Measurements from ENCODE around the gene RAET1E.
"Not testable (repeated sequence)": the region's sequence is repeated elsewhere in the genome, so short reads cannot be mapped to it uniquely, and the experiment has no call there.

Gene RAET1E

DNA sequence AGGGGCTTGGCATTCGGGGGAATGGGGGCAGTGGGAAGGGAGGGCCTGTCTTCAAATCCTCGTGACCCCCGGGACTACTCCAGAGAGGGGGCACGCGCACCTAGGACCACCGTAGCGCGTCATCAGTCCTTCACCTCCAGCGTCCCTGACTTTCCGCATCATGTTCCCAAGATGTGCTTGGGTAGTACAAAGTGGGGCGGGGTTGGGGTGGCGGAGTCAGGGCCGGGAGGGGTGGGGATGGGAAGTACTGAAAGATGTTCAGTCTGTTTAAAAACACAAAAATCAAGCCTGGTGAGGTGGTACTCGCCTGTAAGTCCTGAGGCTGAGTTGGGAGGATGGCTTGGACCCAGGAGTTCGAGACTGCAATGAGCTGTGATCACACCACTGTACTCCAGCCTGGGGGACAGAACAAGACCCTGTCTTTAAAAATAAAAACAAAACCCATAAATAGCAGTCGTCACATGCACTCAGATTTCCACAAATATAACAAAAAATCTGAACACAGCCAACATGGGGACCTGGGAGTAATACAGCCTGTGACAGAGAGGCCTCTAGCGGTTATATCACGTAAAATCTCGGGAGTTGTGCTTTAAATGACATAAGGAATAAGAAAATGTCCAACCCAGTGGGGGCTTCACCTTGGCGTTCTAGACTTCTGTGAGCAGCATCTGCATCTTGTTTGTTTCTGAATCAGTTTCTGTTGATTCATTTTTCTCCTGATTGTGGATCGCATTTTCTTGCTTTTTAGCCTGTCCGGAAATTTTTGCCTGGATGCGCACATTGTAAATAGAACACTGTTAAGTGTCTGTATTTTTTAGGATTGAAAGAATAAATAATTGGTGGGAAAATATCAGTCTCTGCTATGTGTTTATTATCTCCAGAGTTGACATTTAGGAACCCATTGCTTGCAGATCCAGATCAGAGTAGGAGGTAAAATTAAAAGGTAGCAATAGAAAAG, 33.1 kb downstream of the RAET1E start:
- DNase-seq: peak in 4 of 10 donors; percentile 24 to 84 (median 32)
- intact Hi-C loops (cut with DNase I): loop anchor here (1.0 to 5.0 kb wide), 4 partner anchors 31 to 298 kb away; partner anchors contain the start of genes GINM1, LATS1 and RAET1G

DNA sequence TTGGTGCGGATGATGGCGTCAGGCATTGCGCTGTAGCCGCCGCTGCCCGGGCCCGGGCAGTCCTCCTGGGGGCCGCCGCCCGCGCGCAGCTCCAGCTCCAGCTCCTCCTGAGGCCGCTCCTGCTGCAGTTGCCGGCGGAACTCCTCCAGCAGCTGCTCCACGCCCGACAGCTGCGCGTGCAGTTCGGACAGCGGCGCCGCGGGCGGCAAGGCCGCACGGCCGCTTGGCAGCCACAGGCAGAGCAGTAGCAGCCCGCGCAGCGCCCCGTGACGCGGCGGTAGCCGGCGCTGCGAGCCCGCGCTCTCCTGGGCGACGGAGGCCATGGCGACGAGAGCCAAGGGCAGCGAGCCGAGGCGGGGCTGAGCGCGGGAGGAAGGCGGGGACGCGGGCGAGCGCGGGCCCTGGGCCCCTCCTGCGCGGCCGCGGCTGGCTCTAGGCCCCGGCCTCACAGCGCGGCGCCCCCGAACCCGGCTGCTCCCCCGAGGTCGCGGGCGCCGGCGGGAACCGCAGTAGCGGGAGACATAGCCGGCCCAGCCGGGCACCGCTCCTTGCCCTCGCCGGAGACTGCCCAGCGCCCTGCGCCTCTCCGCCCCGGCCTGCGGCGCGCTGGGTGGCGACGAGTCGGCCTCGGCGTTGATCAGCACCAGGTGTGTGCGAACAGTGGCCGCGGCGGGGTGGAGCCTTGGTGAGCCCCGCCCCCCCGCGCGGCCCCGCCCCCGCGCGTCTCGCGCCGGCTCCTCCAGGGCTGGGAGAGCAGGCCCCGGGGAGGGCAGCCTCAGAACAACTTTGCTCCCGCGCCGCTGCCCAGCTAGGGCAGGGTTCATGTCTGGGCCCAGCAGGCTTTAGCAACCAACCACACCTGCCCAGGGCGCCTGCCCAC, 34.0 kb downstream of the RAET1E start, which contains the start of gene LRP11:
Gene LRP11 (minus strand): TSS at position 662 of the 880 bp plus-strand sequence. CDS start 339 bp downstream, at position 323.
- DNase-seq: peak; percentile 71 to 98 (median 88)
- intact Hi-C loops (cut with DNase I): loop anchor here (2.0 to 5.0 kb wide), 3 partner anchors 59 to 297 kb away; partner anchors contain the start of genes GINM1, LATS1 and RAET1G

DNA sequence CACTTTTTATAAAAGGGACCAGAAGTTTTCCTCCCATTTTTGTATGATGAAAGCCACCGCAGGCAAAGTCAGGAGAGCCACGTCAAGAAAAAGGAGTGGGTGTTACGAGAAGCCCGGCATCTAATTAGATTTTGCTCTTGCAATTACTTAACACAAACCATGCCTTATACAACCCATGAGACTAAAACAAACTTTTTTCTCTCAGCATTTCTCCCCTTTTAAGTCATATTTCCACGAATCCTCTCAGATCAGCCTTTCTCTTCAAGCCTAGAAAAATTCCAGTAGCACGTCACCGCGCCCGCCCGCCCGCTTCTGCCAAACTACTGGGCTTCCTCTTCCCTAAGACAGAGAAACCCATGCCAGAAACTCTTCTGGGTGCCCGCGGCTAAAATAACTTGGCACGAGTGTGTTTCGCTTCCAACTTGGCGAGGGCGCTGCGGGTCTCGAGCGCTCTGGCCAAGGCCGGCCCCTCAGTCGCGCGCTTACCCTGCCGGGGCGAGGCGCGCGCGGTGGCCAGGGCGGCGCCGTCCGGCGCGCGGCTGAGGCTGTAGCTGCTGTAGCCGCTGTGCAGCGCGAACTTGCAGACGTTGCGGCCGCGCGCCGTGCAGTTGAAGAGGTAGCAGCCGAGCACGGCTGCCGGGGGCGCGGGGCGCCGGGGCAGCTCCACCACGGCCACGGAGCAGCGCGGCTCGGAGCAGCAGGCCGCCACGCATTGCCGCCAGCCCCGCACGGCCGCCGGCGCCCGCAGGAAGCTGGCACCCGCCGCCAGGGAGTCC, 34.8 kb downstream of the RAET1E start:
- peak; percentile 41 to 95 (median 66) for DNase-seq
- intact Hi-C loops (cut with DNase I): loop anchor here (5.0 kb wide), 2 partner anchors 146 to 296 kb away; partner anchors contain the start of genes GINM1 and LATS1

DNA sequence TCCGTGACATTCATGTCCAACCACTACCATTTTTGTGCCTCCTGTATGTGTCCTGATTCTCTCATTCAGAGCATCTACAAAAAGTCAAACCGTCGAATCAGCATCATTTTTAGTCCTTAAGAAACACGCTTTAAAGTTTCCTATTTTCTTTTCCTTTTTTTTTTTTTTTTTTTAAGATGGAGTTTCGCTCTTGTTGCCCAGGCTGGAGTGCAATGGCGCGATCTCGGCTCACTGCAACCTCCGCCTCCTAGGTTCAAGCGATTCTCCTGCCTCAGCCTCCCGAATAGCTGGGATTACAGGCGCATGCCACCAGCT, 35.5 kb downstream of the RAET1E start:
- intact Hi-C loops (cut with DNase I): loop anchor here (5.0 kb wide), 2 partner anchors 145 to 295 kb away; partner anchors contain the start of genes GINM1 and LATS1
- not testable (repeated sequence) for DNase-seq

DNA sequence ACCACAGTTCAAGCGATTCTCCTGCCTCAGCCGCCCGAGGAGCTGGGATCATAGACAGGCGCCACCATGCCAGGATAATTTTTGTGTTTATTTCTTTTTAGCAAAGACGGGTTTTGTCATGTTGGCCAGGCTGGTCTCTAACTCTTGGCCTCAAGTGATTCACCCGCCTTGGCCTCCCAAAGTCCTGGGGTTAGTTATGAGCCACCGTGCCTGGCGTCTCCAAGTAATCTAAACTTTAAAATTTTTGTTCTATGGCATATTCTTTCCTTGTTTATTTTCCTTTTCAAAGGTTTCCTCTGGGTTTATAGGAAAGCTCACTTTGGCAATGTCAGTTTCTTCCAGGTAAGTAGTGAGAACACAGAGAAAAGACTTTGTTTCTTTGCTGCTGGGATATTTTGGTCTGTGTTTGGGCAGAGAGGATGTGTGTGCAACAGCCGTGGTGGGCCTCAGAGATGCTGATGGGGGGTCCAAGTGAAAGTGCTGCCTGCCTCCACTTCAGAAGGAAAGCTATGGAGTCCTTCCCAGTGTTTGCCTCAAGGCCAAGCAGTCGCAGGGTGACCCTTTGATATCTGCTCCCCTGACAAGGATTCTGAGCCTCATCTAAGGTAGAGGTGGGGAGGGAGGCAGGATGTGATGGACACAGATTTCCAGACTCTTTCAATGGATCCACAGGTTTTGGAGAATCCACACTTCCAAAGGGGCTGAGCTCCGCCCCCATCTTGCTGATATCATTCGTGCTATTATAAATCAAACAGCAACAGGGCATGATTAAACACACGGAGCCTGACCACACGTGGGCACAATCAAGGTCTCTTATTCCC, 36.1 kb downstream of the RAET1E start:
- intact Hi-C loops (cut with DNase I): loop anchor here (5.0 kb wide), 2 partner anchors 145 to 295 kb away; partner anchors contain the start of genes GINM1 and LATS1

DNA sequence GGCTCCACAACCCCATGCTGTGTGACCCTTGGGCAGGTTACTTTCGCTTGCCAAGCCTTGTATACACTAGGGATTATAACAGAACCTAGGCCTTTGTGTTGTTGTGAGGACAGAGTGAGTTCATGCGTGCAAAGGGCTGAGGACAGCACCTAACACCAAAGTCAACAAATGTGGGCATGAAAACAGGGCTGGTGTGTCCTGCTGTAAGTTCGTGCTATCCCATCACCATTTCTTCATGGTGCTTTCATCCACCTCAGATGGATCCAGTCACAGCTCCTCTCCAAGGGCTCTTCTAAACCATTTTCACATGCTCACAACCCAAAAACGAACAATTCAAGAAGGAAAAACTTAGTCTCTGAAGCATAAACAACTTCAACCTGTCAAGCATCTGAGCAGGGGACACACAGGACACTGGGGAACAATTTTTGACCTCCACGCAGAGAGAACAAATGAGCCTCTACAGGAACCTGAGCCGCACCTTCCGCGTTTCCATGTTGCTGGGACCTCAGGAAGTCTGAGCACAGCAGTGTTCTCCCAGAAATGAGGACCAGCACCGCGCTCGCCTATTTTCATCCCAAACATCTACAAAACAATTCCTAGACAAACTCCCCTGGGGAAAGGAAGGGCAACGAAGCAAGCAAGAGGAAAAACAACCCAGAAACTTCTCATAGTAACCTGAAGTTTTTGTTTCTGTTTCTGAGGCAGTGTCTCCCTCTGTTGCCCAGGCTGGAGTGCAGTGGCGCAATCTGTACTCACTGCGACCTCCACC, 36.9 kb downstream of the RAET1E start:
- no peak for DNase-seq
- intact Hi-C loops (cut with DNase I): loop anchor here (5.0 kb wide), 2 partner anchors 144 to 294 kb away; partner anchors contain the start of genes GINM1 and LATS1

More for the DNA sequence above, 36.1 kb downstream of the RAET1E start:
- DNase-seq: no peak

DNA sequence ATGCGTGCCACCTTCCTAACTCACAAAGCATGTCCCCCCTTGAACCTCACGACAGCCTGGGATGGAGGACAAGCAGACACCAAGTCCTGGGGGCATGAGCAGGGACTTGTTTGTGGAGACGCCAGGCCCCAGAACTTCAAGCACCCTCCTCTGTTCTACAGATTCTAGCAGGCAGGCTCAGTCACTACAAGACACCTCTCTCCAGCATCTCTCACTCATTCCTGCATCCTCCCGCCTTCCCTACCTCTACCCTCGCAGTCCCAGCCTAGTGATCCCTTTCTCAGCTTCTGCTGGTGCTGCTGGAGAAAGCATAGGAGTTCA, 37.4 kb downstream of the RAET1E start:
- no peak for DNase-seq
- intact Hi-C loops (cut with DNase I): loop anchor here (5.0 kb wide), 2 partner anchors 143 to 293 kb away; partner anchors contain the start of genes GINM1 and LATS1

DNA sequence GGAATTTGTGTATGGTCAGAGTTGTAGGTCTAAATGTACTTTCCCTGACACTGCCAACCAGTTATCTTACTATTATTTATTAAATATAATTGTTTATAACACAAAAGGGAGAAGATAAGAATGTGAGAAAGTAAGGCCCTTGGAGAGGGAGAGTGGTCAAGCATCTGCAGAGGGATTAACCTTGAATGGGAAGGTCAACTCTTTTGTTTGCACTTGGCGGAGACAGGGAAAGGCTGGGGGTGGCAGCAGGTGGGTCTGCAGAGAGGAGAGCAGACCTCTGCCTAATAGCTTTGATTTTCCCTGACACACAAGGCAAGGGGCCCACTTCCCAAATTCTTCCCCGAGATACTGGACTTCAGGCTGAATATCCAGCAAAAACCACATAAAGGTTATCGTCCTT, 38.0 kb downstream of the RAET1E start:
- no peak for DNase-seq
- intact Hi-C loops (cut with DNase I): loop anchor here (5.0 kb wide), 2 partner anchors 143 to 293 kb away; partner anchors contain the start of genes GINM1 and LATS1

DNA sequence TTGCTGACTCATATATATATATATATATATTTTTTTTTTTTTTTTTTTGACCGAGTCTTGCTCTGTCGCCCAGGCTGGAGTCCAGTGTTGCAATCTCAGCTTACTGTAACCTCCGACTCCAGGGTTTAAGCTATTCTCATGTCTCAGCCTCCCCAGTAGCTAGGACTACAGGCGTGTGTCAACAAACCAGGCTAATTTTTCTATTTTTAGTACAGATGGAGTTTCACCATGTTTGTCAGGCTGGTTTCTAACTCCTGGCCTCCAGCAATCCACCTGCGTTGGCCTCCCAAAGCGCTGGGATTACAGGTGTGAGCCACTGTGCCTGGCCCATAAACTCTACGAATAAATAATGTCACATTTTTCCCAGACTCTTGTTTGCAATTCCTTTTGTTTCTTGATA, 38.5 kb downstream of the RAET1E start:
- DNase-seq: no peak
- intact Hi-C loops (cut with DNase I): no loop called here

DNA sequence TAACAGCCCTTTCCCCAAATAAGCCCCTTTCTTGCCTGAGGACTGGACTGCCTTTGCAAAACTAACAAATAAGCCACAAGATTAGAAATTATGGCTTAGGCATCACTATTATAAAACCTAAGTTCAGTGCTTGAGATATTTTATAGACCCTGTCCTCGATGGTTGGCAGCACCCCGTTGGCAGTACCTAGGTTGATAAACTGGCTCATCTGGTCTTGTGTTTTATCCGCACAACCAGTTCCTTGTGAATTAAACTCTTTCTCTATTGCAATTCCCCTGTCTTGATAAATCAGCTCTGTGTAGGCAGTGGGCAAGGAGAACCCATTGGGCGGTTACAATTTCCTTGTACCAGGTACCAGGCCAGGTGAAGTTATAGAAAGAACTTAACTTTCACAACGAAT, 40.4 kb downstream of the RAET1E start:
- no peak for DNase-seq

DNA sequence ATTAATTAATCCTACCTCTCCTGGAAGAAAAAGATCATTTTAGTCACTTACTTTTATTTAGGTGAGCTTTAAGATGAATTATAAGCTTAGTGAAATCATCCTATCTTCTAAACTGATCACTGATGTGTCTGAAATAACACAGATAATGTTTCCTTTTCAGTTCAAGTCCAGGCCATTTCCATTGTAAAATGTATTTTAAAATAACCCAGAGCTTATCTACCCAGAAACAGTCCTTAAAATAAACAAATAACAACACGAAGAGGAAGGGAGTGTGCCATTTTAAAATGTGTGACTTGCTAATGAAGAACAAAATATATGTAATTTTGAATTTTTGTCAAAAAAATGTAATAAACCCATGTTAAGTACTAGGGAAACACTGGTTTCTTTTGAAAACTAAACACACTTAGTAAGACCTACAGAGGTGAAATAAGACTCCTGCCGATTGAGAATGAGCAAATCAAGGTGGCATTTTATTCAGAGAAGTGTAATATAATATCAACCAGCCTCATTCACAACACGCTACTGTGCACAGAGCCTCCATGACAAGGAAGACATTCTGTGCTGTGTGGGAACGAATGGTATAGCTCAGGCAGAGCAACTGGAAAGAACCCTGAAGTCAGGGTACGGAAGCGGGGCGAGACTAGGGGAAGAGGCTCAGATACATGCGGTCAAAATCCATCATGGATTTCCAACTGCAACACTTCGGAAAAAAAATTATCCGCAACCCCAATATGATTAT, 41.5 kb downstream of the RAET1E start:
- intact Hi-C loops (cut with DNase I): no loop called here
- DNase-seq: no peak

More for the DNA sequence above, 40.4 kb downstream of the RAET1E start:
- intact Hi-C loops (cut with DNase I): no loop called here

DNA sequence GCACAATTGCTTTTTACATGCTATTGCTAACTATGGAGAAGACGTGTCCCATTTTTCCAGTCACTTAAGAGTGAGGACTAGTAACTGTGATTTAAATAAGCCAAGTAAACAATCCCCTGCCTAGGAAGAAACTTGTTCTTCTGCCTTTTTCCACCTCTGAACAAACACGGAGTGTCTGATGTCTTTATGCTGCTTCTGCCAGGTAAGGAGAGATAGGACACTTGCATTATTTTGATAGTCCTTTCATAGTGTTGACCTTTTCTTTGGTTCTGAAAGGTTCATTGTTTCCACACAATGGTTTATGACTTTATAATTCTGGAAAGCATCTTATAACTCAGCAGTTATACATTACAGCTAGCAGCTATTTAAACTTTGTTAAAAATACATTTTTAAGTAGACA, 42.2 kb downstream of the RAET1E start:
- intact Hi-C loops (cut with DNase I): no loop called here
- no peak for DNase-seq

DNA sequence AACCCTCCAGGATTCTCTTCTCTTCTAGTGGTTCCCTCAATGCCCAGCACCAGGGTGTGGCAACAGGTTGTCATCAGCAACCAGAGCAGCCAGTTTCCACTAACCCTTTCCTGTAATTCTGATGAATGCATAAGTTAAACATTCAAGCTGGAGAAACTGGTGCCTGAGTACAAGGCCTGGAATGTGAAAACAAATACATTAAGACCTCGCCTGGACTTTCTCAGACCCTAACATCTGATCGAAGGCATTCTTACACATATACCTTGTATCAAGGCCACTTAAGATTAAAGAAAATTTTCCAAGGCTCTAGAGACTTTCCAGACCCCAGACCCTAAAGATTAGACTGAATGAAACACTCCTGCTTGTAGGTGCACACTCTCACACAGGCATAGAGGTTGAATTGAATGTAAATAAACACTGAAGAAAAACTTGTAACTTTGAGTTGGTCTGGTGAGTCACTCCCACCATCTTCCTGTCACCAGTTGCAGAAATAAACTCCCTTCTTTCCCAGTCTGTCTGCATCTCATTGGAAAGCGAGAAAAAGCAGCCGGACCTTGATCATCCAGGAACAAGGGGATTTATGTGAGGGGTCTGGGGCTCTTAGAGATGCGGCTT, 42.8 kb downstream of the RAET1E start:
- intact Hi-C loops (cut with DNase I): no loop called here

DNA sequence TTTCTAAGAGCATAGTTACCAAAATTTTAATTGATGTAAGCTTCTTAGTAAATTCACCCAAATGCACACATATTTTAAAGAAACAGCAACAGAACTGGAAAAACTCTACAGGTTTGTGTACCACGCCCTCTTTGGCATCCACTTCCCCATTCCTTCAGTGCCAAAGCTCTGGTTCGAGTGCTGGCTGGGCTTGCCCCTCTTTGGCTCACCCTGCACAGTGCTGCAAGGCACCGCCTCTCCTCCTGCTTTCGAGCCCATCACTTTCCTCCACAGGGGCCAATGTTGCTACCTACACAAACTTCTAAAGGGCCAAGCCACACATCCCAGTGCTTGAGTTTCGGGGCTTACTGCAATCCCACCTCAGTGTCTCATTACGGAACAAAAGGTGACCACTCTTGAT, 43.4 kb downstream of the RAET1E start:
- no peak for DNase-seq
- intact Hi-C loops (cut with DNase I): no loop called here

More for the DNA sequence above, 42.8 kb downstream of the RAET1E start:
- no peak for DNase-seq

DNA sequence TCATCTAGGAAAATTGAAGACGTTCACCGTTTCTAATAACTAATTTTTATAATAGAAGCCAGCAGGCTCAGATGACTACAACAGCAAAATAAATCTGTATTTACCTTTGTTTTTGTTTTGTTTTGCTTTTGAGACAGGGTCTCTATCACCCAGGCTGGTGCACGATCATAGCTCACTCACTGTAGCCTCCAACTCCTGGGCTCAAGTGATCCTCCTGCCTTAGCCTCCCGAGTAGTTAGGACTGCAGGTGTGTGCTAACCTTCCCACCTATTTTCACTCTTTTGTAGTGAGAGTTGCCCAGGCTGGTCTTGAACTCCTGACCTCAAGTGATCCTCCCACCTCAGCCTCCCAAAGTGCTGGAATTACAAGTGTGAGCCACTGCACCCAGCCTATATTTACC, 43.9 kb downstream of the RAET1E start:
- DNase-seq; intact Hi-C loops (cut with DNase I): not testable (repeated sequence)

DNA sequence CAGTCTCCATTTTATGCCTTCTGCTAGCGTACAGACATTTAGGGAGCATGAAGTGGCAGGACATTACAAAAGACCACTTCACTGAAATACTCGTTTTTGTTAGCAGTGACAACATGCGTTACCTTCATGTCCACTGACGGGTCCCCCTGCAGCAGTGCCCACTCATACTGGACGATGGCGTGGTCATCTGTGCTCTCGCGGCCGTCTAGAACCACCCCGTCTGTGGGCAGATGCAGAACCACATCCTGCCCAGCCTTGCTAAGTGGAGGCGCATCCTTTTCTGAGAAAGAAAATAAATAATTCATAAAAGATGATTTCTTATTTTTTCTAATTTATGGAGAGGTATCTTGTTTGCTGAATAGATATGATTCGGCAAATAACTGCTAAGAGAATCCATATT, 45.0 kb downstream of the RAET1E start:
- intact Hi-C loops (cut with DNase I): no loop called here
- DNase-seq: no peak

DNA sequence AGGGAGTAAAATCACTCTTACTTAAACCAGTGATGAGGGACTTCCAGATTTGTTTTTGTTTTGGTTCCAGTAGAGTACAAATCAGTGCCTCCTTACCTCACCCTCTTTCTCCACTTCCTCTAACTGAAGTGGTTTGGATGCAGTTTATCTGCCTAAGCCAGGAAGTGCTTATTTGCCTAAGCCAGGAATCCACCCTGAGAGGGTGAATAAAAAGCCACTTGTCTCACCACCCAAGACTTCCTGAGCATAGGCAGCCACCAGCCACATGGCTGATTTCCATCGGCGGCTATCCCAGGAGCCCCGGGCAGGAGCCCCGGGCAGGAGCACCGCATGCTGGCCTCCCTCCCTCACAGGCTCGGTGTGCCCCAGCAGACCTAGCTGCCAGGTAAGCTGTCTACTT, 45.7 kb downstream of the RAET1E start:
- intact Hi-C loops (cut with DNase I): no loop called here
- DNase-seq: no peak
